Activated CD4-positive, alpha-beta T cell treated with anti-CD3 and anti-CD28 coated beads, Interleukin-2, amount 50 U/mL, for 4 hours (primary cell): ENCODE measurements around the gene CKS2.
"Not testable (repeated sequence)": the region's sequence is repeated elsewhere in the genome, so short reads cannot be mapped to it uniquely, and the experiment has no call there.

Experiments used
- DNase-seq, 2 experiments: peaks; one replicate each; pipeline ENCODE4 v3.0.0-alpha.2; 2020

The CKS2 gene

GRCh38 chr9:89310475-89311345 lies at the start of gene CKS2:
CKS2 (plus strand) TSS chr9:89311195; CDS start chr9:89311293, 98 bp downstream.
- DNase-seq = peak; percentile 100

GRCh38 chr9:89273528-89274279 lies 37.3 kb upstream of the CKS2 start:
- DNase-seq = no peak

GRCh38 chr9:89274838-89275237 lies 36.2 kb upstream of the CKS2 start:
- no peak for DNase-seq

GRCh38 chr9:89276040-89276439 lies 35.0 kb upstream of the CKS2 start:
- not testable (repeated sequence) for DNase-seq

- DNase-seq = no peak
These were observed 34.0 kb upstream of the CKS2 start for GRCh38 chr9:89277043-89277442.

- peak in 1 of 2 experiments; percentile 7 for DNase-seq
These were observed 33.5 kb upstream of the CKS2 start for GRCh38 chr9:89277454-89277853.

GRCh38 chr9:89278551-89278950 lies 32.4 kb upstream of the CKS2 start:
- DNase-seq = no peak

- no peak for DNase-seq
These were observed 31.8 kb upstream of the CKS2 start for GRCh38 chr9:89278997-89279739.

GRCh38 chr9:89281106-89281505 lies 29.9 kb upstream of the CKS2 start:
- DNase-seq = no peak

GRCh38 chr9:89282248-89282968 lies 28.6 kb upstream of the CKS2 start:
- not testable (repeated sequence) for DNase-seq

- DNase-seq = no peak
These were observed 26.9 kb upstream of the CKS2 start for GRCh38 chr9:89284076-89284475.

- DNase-seq = no peak
These were observed 19.3 kb upstream of the CKS2 start for GRCh38 chr9:89291741-89292140.

- DNase-seq = no peak
These were observed 18.0 kb upstream of the CKS2 start for GRCh38 chr9:89293014-89293413.

GRCh38 chr9:89295400-89295799 lies 15.6 kb upstream of the CKS2 start:
- DNase-seq = no peak

GRCh38 chr9:89301996-89302395 lies 9.0 kb upstream of the CKS2 start:
- DNase-seq = not testable (repeated sequence)

GRCh38 chr9:89304020-89304833 lies 6.8 kb upstream of the CKS2 start:
- no peak for DNase-seq

GRCh38 chr9:89304834-89305188 lies 6.2 kb upstream of the CKS2 start:
- no peak for DNase-seq

GRCh38 chr9:89305868-89306267 lies 5.1 kb upstream of the CKS2 start:
- DNase-seq = no peak

- DNase-seq = no peak
These were observed 1.8 kb upstream of the CKS2 start for GRCh38 chr9:89309166-89309565.

GRCh38 chr9:89309608-89310474 lies 1.2 kb upstream of the CKS2 start:
- peak in 1 of 2 experiments; percentile 29 for DNase-seq
